GM18502 (cell line): ENCODE data around the gene UBE2E2.

Experiments used
- ATAC-seq: cut with Tn5 transposase; IDR thresholded peaks from one replicate; pipeline ENCODE4 v1.9.1; 2021; ENCODE audit warnings: mild to moderate bottlenecking; ENCODE audit not compliant: unreplicated experiment, poor library complexity

Gene UBE2E2

GRCh38 chr3:23238578-23238977 is 35.5 kb downstream of the UBE2E2 start:
- ATAC-seq = no peak

- no peak for ATAC-seq
Measured at GRCh38 chr3:23239211-23240068, 36.3 kb downstream of the UBE2E2 start.

GRCh38 chr3:23240171-23240785 is 37.2 kb downstream of the UBE2E2 start:
- ATAC-seq = no peak

- no peak for ATAC-seq
Measured at GRCh38 chr3:23241256-23241655, 38.1 kb downstream of the UBE2E2 start.

- no peak for ATAC-seq
Measured at GRCh38 chr3:23242106-23242505, 39.0 kb downstream of the UBE2E2 start.

- ATAC-seq = no peak
Measured at GRCh38 chr3:23244324-23245041, 41.4 kb downstream of the UBE2E2 start.

- ATAC-seq = no peak
Measured at GRCh38 chr3:23246651-23247050, 43.5 kb downstream of the UBE2E2 start.

GRCh38 chr3:23248594-23249131 is 45.5 kb downstream of the UBE2E2 start:
- ATAC-seq = no peak

GRCh38 chr3:23249961-23250360 is 46.8 kb downstream of the UBE2E2 start:
- ATAC-seq = no peak

- no peak for ATAC-seq
Measured at GRCh38 chr3:23252122-23252521, 49.0 kb downstream of the UBE2E2 start.

GRCh38 chr3:23253214-23253613 is 50.1 kb downstream of the UBE2E2 start:
- peak; percentile 80 for ATAC-seq

GRCh38 chr3:23254282-23254681 is 51.2 kb downstream of the UBE2E2 start:
- no peak for ATAC-seq

- ATAC-seq = no peak
Measured at GRCh38 chr3:23254835-23255234, 51.7 kb downstream of the UBE2E2 start.

GRCh38 chr3:23256741-23257435 is 53.8 kb downstream of the UBE2E2 start:
- no peak for ATAC-seq

- no peak for ATAC-seq
Measured at GRCh38 chr3:23258110-23258509, 55.0 kb downstream of the UBE2E2 start.

GRCh38 chr3:23259515-23259914 is 56.4 kb downstream of the UBE2E2 start:
- ATAC-seq = no peak

GRCh38 chr3:23262766-23263165 is 59.6 kb downstream of the UBE2E2 start:
- no peak for ATAC-seq

- ATAC-seq = no peak
Measured at GRCh38 chr3:23263796-23264195, 60.7 kb downstream of the UBE2E2 start.

- no peak for ATAC-seq
Measured at GRCh38 chr3:23264413-23264812, 61.3 kb downstream of the UBE2E2 start.

- no peak for ATAC-seq
Measured at GRCh38 chr3:23270423-23270822, 67.3 kb downstream of the UBE2E2 start.
